HUES64 (cell line): Measurements from ENCODE around the gene POTEC. TPM values are rescaled to one million over a fixed set of nuclear protein-coding genes. Genes with fewer than 3 reads are reported as not detected.
"Not testable (repeated sequence)": the region's sequence is repeated elsewhere in the genome, so short reads cannot be mapped to it uniquely, and the experiment has no call there.

Experiments
- H3K27ac ChIP-seq: 2 replicates; pipeline ENCODE4 v1.7.0; 2013; ENCODE audit warnings: low read depth, low read length, inconsistent platforms
- H3K27me3 ChIP-seq: 2 replicates; pipeline ENCODE4 v1.6.1; 2013; ENCODE audit warnings: mild to moderate bottlenecking, low read length; ENCODE audit not compliant: insufficient read depth
- H3K36me3 ChIP-seq: 2 replicates; pipeline ENCODE4 v1.6.1; 2013; ENCODE audit warnings: mild to moderate bottlenecking, low read length; ENCODE audit not compliant: insufficient read depth
- H3K4me1 ChIP-seq: 2 replicates; pipeline ENCODE4 v1.6.1; 2013; ENCODE audit warnings: mild to moderate bottlenecking, low read length, moderate library complexity; ENCODE audit not compliant: insufficient read depth
- H3K4me3 ChIP-seq: 2 replicates; pipeline ENCODE4 v1.5.1; 2013; ENCODE audit warnings: mild to moderate bottlenecking, low read length, moderate library complexity
- H3K9ac ChIP-seq: 2 replicates; pipeline ENCODE4 v1.6.1; 2013; ENCODE audit warnings: mild to moderate bottlenecking, low read depth, low read length
- H3K9me3 ChIP-seq: 2 replicates; pipeline ENCODE4 v1.6.1; 2013; ENCODE audit warnings: low read depth, low read length; ENCODE audit not compliant: insufficient read depth
- WGBS: fragments of 150-250, 120-280 bp; methylation state at CpG from one replicate; pipeline ENCODE4 v1.1.7; 2013; ENCODE audit warnings: missing lambda C conversion rate; 5-methylcytosine and 5-hydroxymethylcytosine counted together
- polyA plus RNA-seq, 2 experiments: library from polyadenylated mRNA; stranded (reverse); fragments of 50-300 nt; gene quantifications; one replicate each; pipeline ENCODE4 v1.2.3, GENCODE V29; 2013

POTEC gene
- polyA plus RNA-seq (2013, experiment 1 of 2) = 0.05 TPM
- 0.06 TPM for polyA plus RNA-seq (2013, experiment 2 of 2)

GRCh38 chr18:14543446-14543964 is at the start of gene POTEC:
Gene POTEC, minus strand, starts transcription at chr18:14543600. Its CDS starts 454 bp downstream, at chr18:14543146.
- not testable (repeated sequence) for H3K9me3 ChIP-seq, H3K27ac ChIP-seq, H3K4me3 ChIP-seq, H3K36me3 ChIP-seq, H3K4me1 ChIP-seq, H3K9ac ChIP-seq, H3K27me3 ChIP-seq
- 97% methylated on average over 43 of the region's 46 CpGs for WGBS

- Histone ChIP-seq H3K27ac (no peak overlapping the region), H3K9ac (no peak overlapping the region), H3K4me3 (no peak overlapping the region), H3K9me3 (peaks cover 32% of the 10 kb centered on the region), H3K4me1 (no peaks in the 10 kb centered on the region), H3K27me3 (no peaks in the 10 kb centered on the region), H3K36me3 (no peaks in the 10 kb centered on the region)
- 40% methylated on average over 3 of the region's 3 CpGs for WGBS
These were observed 34.6 kb upstream of the POTEC start for GRCh38 chr18:14577971-14578370.

- not testable (repeated sequence) for H3K27ac ChIP-seq, H3K9ac ChIP-seq, H3K36me3 ChIP-seq, H3K4me1 ChIP-seq, H3K27me3 ChIP-seq, H3K4me3 ChIP-seq
- peaks cover 12% of the 10 kb centered on the region; the same call in 1 of the 2 replicates for H3K9me3 ChIP-seq
- WGBS = no CpG with 5 or more reads among the region's 2 CpGs
These were observed 16.1 kb upstream of the POTEC start for GRCh38 chr18:14559502-14559901.

GRCh38 chr18:14531659-14532058 is 11.7 kb downstream of the POTEC start:
- not testable (repeated sequence) for H3K27me3 ChIP-seq, H3K4me1 ChIP-seq, H3K27ac ChIP-seq, H3K4me3 ChIP-seq, H3K9ac ChIP-seq, H3K36me3 ChIP-seq, H3K9me3 ChIP-seq
- WGBS = no CpG with 5 or more reads among the region's 1 CpG

GRCh38 chr18:14510707-14511106 is 32.7 kb downstream of the POTEC start:
- not testable (repeated sequence) for H3K27ac ChIP-seq, H3K9ac ChIP-seq, H3K36me3 ChIP-seq, H3K4me1 ChIP-seq, H3K27me3 ChIP-seq, H3K9me3 ChIP-seq, H3K4me3 ChIP-seq
- no CpG with 5 or more reads among the region's 3 CpGs for WGBS

- not testable (repeated sequence) for H3K36me3 ChIP-seq, H3K4me1 ChIP-seq, H3K9ac ChIP-seq, H3K27me3 ChIP-seq, H3K4me3 ChIP-seq, H3K27ac ChIP-seq, H3K9me3 ChIP-seq
- WGBS = 92% methylated on average over 4 of the region's 8 CpGs
These were observed 39.7 kb downstream of the POTEC start for GRCh38 chr18:14503691-14504090.

GRCh38 chr18:14501894-14502293 is 41.5 kb downstream of the POTEC start:
- 74% methylated on average over 4 of the region's 4 CpGs for WGBS

GRCh38 chr18:14489256-14490014 is 54.0 kb downstream of the POTEC start:
- H3K27me3 ChIP-seq, H3K36me3 ChIP-seq, H3K27ac ChIP-seq, H3K9ac ChIP-seq, H3K9me3 ChIP-seq, H3K4me3 ChIP-seq, H3K4me1 ChIP-seq: not testable (repeated sequence)
- 91% methylated on average over 41 of the region's 47 CpGs for WGBS

More at GRCh38 chr18:14501894-14502293, 41.5 kb downstream of the POTEC start:
- H3K27ac ChIP-seq, H3K9ac ChIP-seq, H3K4me1 ChIP-seq, H3K27me3 ChIP-seq, H3K4me3 ChIP-seq, H3K36me3 ChIP-seq, H3K9me3 ChIP-seq: not testable (repeated sequence)

- 93% methylated on average over 17 of the region's 17 CpGs for WGBS
- H3K9ac ChIP-seq, H3K27ac ChIP-seq, H3K27me3 ChIP-seq, H3K9me3 ChIP-seq, H3K4me3 ChIP-seq, H3K36me3 ChIP-seq, H3K4me1 ChIP-seq: not testable (repeated sequence)
These were observed 54.6 kb downstream of the POTEC start for GRCh38 chr18:14488789-14489188.

- not testable (repeated sequence) for H3K4me1 ChIP-seq, H3K27me3 ChIP-seq, H3K4me3 ChIP-seq, H3K9me3 ChIP-seq, H3K36me3 ChIP-seq, H3K9ac ChIP-seq, H3K27ac ChIP-seq
- 92% methylated on average over 38 of the region's 42 CpGs for WGBS
These were observed 56.3 kb downstream of the POTEC start for GRCh38 chr18:14486926-14487580.

GRCh38 chr18:14479076-14479475 is 64.3 kb downstream of the POTEC start:
- not testable (repeated sequence) for H3K4me3 ChIP-seq, H3K9ac ChIP-seq, H3K4me1 ChIP-seq, H3K27ac ChIP-seq, H3K9me3 ChIP-seq, H3K27me3 ChIP-seq, H3K36me3 ChIP-seq
- 94% methylated on average over 14 of the region's 18 CpGs for WGBS
